Left colon (tissue), 2 donors: ENCODE data around the gene HPX. TPM values are rescaled to one million over a fixed set of nuclear protein-coding genes. Genes with fewer than 3 reads are reported as not detected.
A peak's percentile ranks its signal among the peaks of the same experiment; 100 is the strongest.

Experiments used
- ATAC-seq: fragments of 200-7000 bp; cut with Tn5 transposase; one replicate; pipeline ENCODE4 v1.9.1; 2020; ENCODE audit warnings: mild to moderate bottlenecking, moderate library complexity
- DNase-seq, 2 donors: peaks; one replicate each; pipeline ENCODE4 v3.0.0-alpha.2; 2020
- intact Hi-C, 2 donors: fragments of 100-400 bp; cut with DNase I in 1 of 2; cut with micrococcal nuclease in 1 of 2; formaldehyde crosslinking; loops; one replicate each; pipeline versions ENCODE4 v1.11.2 to v1.14.0; 2022; cut with DNase I, micrococcal nuclease
- long read RNA-seq: library from polyadenylated mRNA; unstranded; transcript quantifications from one replicate; pipeline ENCODE4 v2.0.0, GENCODE V29; 2021
- total RNA-seq, 2 donors: library from RNA; stranded (reverse); fragmentation: NEBNext Ultra II Directional; extraction: Animal tissue kit (Norgen Biotek cat#: 25700); gene quantifications; one replicate each; pipeline ENCODE4 v1.2.1, GENCODE V29; 2021
- donor health status: DM: no; HTN: no; CAD: no.
- donor health status: DM: yes; HTN: yes; CAD: no.

HPX gene
- total RNA-seq = 1 to 10 TPM; 2.4 to 2.5 TPM
- long read RNA-seq, partial matches to known transcripts = 0 of 1 reads
- long read RNA-seq, other reads (novel, unspliced or antisense) = 1 of 1 reads

DNA sequence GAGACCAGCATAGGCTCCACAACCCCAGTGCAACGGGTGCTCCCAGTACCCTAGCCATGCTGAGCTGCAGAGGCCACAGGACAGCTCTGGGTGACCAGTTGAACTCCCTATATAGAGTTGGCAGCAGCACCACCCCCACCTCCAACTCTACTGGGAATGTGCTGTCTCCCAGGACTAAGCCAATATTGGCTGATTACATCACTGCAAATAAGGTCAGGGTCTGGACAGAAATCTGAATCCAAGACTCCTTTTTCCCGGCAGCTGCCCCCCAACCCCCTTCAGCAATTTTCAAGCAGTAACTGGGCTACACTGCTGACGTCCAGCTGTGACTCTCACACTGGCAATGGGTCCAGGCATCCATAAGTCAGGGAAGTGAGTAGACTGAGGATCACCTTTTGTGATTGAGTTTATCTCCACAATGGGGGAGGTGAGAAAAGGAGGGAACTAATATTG lies at the start of gene HPX:
TSS of gene HPX (minus strand) at position 82 of the 453 bp plus-strand sequence. CDS start at position 58, 24 bp downstream.
- no peak for DNase-seq
- intact Hi-C loops = loop anchor here in 1 of 2 donors (10.0 kb wide), 1 partner anchor 56 kb away; no protein-coding TSS in a partner anchor
- no peak for ATAC-seq

DNA sequence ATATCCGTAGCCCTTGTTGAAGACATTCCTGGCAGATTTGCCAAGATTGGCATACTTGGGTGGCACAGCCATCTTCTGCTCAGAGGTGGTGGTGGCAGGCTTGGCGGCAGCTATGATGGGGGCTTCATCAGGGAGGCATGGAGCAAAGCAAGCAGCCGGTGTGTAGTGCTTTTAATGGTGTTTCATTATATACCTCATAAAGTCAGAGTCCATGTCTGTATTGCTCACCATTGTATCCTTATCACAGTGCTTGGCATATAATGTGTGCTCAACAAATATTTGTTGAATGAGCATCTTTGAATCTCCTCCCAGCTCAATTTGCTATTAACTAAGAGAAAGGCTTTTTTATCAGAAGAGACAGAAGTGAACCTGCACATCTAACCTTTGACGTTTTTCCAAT lies 48.5 kb upstream of the HPX start:
- intact Hi-C loops = no loop called here

DNA sequence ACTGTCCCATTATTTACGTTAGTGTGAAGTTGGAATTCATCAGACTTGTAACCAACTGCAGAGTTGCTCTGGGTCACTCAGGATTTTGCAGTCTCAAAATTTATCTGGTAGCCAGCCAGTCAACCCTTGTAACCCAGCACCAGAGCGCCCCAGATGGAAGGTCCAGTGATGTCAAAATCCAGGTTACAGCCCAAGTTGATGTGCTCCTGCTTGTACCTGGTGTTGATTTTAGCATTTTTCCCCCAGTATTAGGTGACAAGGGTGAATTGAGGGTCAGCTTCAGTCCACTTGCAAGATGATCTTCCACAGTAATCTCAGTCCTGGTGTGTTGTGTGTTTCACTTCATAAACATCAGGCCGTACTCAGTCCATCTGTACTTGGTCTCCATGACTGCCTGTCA lies 48.0 kb upstream of the HPX start:
- no peak for DNase-seq
- ATAC-seq = peak; percentile 28
- intact Hi-C loops = no loop called here

More for the DNA sequence above, 48.5 kb upstream of the HPX start:
- ATAC-seq (peak; percentile 95), DNase-seq (no peak)

- no peak for DNase-seq
- peak; percentile 3 for ATAC-seq
- intact Hi-C loops = no loop called here
These were observed 47.6 kb upstream of the HPX start for GRCh38 chr11:6488342-6488741.

GRCh38 chr11:6486938-6487337 lies 46.2 kb upstream of the HPX start:
- intact Hi-C loops = no loop called here
- peak; percentile 6 for ATAC-seq
- no peak for DNase-seq

DNA sequence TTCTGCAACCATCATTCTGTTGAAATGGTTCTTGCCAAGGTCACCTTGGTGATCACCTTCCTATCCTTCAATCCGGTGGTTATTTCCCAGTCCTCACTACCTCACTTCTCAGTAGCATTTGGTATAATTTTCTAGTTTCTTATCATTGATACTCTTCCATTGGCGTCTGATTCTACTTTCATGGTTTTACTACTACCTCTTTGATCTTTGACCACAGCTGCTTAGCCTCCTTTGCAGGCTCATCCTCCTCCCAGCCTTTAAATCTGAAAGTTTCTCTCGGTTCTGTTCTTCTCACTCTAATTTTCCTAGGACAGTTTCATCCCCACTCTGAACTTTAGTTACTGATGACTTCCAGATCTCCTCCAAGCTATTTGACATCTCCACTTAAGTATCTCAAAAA lies 45.5 kb upstream of the HPX start:
- DNase-seq = no peak
- ATAC-seq = no peak
- intact Hi-C loops = no loop called here

- DNase-seq = no peak
- no peak for ATAC-seq
- intact Hi-C loops = no loop called here
These were observed 44.9 kb upstream of the HPX start for GRCh38 chr11:6485661-6486060.

GRCh38 chr11:6483015-6483414 lies 42.2 kb upstream of the HPX start:
- no peak for DNase-seq
- intact Hi-C loops = no loop called here
- no peak for ATAC-seq

DNA sequence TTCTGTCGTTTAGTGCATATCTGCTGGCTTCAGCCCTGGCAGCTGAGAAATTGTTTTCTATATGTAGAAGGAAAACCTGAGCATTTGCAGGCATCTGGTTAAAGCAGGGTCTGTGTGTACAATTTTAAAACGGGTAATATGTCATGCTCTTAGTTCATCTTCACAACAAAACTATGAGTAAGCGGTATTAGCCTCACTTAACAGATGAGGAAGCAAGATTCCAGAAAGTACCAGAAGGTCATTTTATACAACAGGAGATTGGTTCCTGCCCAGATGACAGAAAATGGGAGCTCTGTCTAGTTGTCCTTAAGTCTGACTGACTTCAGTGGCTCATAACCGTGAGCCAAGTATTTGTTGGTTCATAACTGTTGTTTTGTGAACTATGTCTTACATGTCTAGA lies 41.7 kb upstream of the HPX start:
- ATAC-seq = no peak
- no peak for DNase-seq
- intact Hi-C loops = no loop called here

- peak in 1 of 2 donors; percentile 37 for DNase-seq
- intact Hi-C loops = no loop called here
- ATAC-seq = peak; percentile 34
These were observed 41.1 kb upstream of the HPX start for GRCh38 chr11:6481924-6482275.

- peak; percentile 95 for ATAC-seq
- intact Hi-C loops = no loop called here
- peak; percentile 99 for DNase-seq
These were observed 40.5 kb upstream of the HPX start, which contains the start of the genes ARFIP2 and TIMM10B for GRCh38 chr11:6481012-6481923. Gene ARFIP2, minus strand, starts transcription at chr11:6481331. Its CDS starts 910 bp downstream, at chr11:6480421. Gene TIMM10B, plus strand, starts transcription at chr11:6481501. Its CDS starts 16 bp downstream, at chr11:6481517.

DNA sequence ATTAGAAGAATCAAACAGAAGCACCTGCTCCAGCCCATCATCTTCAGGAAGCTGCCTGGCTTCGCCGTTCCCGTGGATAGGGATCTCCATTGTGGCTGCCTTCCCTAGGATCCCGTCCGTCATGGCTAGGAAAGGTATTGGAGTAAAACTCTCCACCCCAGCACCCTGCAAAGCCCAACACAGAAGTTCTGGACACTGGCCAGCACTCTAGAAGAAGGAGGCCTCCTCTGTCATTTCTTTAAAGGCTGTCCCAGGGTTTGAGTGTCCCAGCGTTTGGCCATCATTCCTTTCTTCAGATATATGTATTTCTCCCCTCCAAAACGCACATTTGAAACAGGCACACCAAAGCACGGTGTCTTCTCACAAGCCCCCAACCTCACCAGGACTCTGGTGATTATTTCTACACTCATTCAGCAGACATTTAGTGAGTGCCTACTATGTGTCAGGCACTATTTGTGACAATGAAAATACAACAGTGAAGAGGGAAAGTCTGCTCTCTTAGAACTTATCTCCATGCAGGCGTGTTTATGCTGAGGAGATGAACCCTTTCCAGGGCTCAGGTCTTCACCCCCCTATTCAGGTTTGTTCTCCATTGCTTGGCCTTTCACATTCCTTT lies 39.6 kb upstream of the HPX start:
- DNase-seq (no peak), ATAC-seq (no peak)
- intact Hi-C loops = no loop called here

DNA sequence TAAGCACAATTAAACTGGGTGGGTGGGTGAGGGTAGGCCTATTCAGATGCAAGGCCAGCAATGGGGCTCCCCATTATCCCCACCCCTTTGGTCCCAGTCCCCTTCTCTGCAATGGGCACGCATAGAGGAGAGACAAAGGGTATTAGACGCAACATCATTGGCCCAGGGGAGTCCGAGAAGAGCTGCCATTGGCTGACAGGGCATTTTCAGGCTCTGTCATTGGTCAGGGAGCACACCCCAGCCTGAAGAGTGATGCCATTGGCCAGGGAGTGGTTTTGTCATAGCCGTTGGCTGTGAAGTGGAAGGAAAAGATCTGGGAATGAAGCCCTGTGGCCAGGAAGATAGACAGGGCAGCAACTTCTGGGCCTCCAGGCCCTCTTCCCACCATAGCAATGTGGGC lies 35.8 kb upstream of the HPX start:
- ATAC-seq (no peak), DNase-seq (no peak)
- intact Hi-C loops = no loop called here

- intact Hi-C loops = no loop called here
- DNase-seq = no peak
- peak; percentile 2 for ATAC-seq
These were observed 35.1 kb upstream of the HPX start for GRCh38 chr11:6475936-6476335.

DNA sequence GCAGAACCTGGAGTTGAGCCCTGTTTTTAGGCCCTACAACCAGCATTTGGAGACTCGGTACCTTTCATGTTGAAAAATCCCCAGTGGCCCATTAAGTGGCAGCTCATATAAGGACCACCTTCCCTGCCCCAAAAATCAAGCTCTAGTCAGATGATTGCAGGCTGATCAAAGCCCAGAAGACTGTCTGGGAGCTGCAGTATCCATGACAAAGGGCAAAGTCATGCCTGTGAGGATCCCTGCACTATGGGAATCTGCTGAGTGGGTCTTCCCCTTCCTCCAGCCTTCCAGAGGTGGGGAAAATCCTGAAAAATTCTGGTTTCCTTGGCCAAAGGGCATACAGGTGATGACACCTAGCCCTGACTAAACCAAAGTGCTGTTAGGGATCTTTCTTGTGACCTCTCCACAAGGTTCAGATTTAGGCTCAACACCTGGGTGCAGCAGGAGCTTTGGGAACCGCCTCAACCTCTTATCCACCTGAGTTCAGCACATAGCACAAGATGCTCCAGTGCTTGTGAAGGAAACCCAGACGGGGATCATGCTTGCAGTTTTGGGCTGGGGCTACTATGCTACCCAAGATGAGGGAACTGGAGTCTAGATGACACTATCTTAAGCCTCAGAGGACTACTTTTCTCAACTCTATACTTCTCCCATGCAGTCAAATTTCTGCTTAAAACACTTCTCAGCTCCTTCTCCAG lies 34.2 kb upstream of the HPX start:
- DNase-seq = no peak
- intact Hi-C loops = no loop called here
- ATAC-seq = no peak

DNA sequence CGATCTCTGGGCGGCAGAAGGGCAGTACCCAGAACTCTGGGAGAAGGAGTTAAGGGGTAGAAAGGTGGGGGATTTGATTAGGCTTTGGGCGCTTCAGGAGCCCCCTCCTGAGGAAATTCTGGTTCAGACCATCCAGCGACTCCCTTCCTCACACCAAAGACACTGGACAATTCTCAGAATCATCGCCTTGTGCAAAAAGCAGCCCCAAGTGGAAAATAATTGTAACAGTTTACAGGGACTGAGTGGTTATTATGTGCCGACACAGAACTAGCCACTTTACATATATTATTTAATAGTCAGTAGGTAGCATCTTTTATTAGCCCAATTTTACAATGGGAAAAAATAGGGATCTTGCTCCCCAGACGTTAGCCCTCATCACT lies 33.6 kb upstream of the HPX start:
- intact Hi-C loops = no loop called here
- no peak for ATAC-seq
- DNase-seq = no peak

DNA sequence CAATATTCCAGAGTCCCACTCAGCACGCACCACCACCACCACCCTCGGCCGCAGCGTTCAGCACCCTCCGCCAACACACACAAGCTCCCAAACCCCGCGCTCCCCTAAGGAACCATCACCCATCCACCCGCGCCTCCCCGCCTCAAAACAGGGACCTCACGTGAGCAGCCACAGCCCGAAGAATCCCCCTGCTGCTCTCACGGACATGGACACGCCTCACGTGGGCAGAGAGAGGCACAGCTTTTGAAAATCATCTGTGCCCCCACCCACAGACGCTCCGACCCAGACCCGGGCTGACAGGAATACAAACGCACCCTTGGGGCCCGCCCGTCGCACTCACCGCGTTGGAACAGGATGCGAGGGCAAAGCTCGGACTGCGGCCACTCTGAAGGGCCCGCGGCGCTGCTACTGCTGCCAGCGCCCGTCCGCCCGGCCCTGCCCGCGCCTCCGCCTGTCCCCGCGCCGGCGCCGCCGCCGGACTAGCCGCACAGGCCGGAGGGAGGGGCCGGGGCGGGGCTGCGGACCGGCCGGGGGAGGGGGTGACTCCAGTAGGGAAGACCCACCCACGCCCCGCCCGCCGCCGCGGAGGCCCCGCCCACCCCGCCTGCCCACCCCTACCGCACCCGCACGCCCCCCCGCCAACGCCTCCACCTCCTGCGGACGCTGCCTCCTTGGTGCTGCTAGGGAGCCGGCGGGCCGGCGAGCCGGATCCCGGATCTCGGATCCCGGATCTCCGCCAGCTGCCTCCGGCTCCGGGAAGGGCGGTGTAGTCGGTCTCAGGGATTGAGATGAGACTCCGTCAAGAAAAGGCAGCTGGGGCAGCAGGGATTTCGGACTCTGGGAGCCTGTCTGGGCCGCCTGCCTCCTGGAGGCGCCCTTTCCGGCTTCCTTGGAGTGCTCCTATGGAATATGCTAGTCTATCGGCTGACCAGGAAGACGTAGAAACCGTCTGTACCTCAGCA lies 32.9 kb upstream of the HPX start, which contains the start of gene TRIM3:
TSS of gene TRIM3 (minus strand) at position 491 of the 962 bp plus-strand sequence. CDS start 8,246 bp downstream, outside the sequence.
- intact Hi-C loops = no loop called here

DNA sequence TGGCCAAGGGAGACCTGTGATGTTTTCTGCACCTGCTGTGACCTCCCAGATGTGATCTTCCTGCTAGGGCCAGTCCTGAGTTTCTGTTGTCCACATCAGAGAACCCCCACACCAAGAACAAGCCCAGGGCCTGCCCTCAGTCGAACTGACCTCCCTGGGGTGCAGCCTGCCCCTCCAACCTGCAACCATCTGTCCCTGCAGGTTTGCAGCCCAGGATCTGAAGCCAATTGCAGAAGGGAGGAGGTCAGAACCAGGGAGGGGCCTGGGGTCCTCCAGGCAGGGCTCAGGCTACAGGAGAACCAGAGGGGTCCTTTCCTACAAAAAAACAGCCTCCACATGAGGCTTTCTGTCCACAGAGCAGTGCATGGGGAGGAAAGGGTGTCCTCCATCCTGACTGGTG lies 32.1 kb upstream of the HPX start:
- no peak for DNase-seq
- ATAC-seq = no peak
- intact Hi-C loops = no loop called here

More for the DNA sequence above, 32.9 kb upstream of the HPX start, which contains the start of gene TRIM3:
- peak; percentile 77 for ATAC-seq
- peak; percentile 95 to 96 for DNase-seq
